H1 (cell line): ENCODE measurements around the gene TENT4A. TPM values are rescaled to one million over a fixed set of nuclear protein-coding genes. Genes with fewer than 3 reads are reported as not detected.

Experiments
- CTCF ChIA-PET: fragments of 300-600 bp; sonication (Branson Sonifier 250); formaldehyde crosslinking; loops from one replicate; lab custom pipeline; 2021; ENCODE audit not compliant: partially characterized antibody; lab: Charles Lee
- POLR2A ChIA-PET: fragments of 300-600 bp; sonication (Branson Sonifier 250); formaldehyde crosslinking; loops from one replicate; lab custom pipeline; 2021; ENCODE audit warnings: inconsistent platforms; ENCODE audit not compliant: partially characterized antibody; lab: Charles Lee
- DNase-seq, 2 experiments: peaks; one replicate each; pipeline versions ENCODE4 v3.0.0 to v3.0.0-alpha.2; 2010 to 2022; ENCODE audit warnings: low spot score in 2 of 2, low read depth in 1 of 2, mixed read lengths in 1 of 2
- FAIRE-seq: peaks from 2 replicates; lab custom pipeline; 2011; peaks lifted over from hg19 to GRCh38; lab: Jason Lieb, UNC
- H2AFZ ChIP-seq: 2 replicates; pipeline ENCODE4 v1.8.1; 2012; ENCODE audit warnings: low read length, inconsistent platforms
- H2AK5ac ChIP-seq: 2 replicates; pipeline ENCODE4 v1.6.1; 2013; ENCODE audit warnings: low read depth, low read length
- H2BK120ac ChIP-seq: replicated peaks from 2 replicates; pipeline ENCODE3; 2013; ENCODE audit warnings: low read depth, low read length, inconsistent platforms
- H2BK12ac ChIP-seq: 2 replicates; pipeline ENCODE4 v1.6.1; 2013; ENCODE audit warnings: low read depth, low read length
- H2BK15ac ChIP-seq: 2 replicates; pipeline ENCODE4 v1.6.1; 2013; ENCODE audit warnings: low read length
- H2BK20ac ChIP-seq: 2 replicates; pipeline ENCODE4 v1.6.1; 2013; ENCODE audit warnings: low read length
- H2BK5ac ChIP-seq: 2 replicates; pipeline ENCODE4 v1.6.1; 2013; ENCODE audit warnings: low read depth, low read length
- H3K14ac ChIP-seq: 2 replicates; pipeline ENCODE4 v1.6.1; 2013; ENCODE audit warnings: inconsistent platforms; ENCODE audit not compliant: insufficient read length
- H3K18ac ChIP-seq: 2 replicates; pipeline ENCODE4 v1.6.1; 2013; ENCODE audit warnings: low read length; ENCODE audit errors: extremely low read depth
- H3K23ac ChIP-seq: 2 replicates; pipeline ENCODE4 v1.6.1; 2013; ENCODE audit warnings: inconsistent platforms; ENCODE audit not compliant: insufficient read length
- H3K23me2 ChIP-seq: 2 replicates; pipeline ENCODE4 v1.6.1; 2013; ENCODE audit warnings: low read depth, low read length
- H3K27ac ChIP-seq: 2 replicates; pipeline ENCODE4 v1.6.1; 2011; ENCODE audit warnings: low read depth, low read length, inconsistent platforms
- H3K27me3 ChIP-seq, 4 experiments: replicated peaks in 1 of 4; 1 replicate in 1 of 4; 2 replicates in 3 of 4; pipeline versions ENCODE4 v1.6.1 to v1.8.1; 2011 to 2013; ENCODE audit warnings: low read length in 3 of 4, mild to moderate bottlenecking in 3 of 4, inconsistent platforms in 2 of 4, mixed read lengths in 2 of 4, moderate library complexity in 1 of 4; ENCODE audit not compliant: control insufficient read depth in 3 of 4, insufficient read depth in 3 of 4; ENCODE audit errors: extremely low read depth in 1 of 4
- H3K36me3 ChIP-seq, 4 experiments: 2 replicates each; pipeline versions ENCODE4 v1.6.1 to v1.8.1; 2011 to 2013; ENCODE audit warnings: mild to moderate bottlenecking in 4 of 4, low read length in 3 of 4, moderate library complexity in 2 of 4, control low read depth in 1 of 4, inconsistent platforms in 1 of 4; ENCODE audit not compliant: insufficient read depth in 4 of 4, control insufficient read depth in 2 of 4
- H3K4ac ChIP-seq: replicated peaks from 2 replicates; pipeline ENCODE3; 2013; ENCODE audit warnings: low read length, low read depth, mixed read lengths, inconsistent platforms; ENCODE audit not compliant: insufficient read length
- H3K4me1 ChIP-seq, 4 experiments: replicated peaks in 1 of 4; 1 replicate in 1 of 4; 2 replicates in 3 of 4; pipeline versions ENCODE4 v1.6.1 to v1.8.1; 2011 to 2013; ENCODE audit warnings: low read length in 3 of 4, inconsistent platforms in 2 of 4, mixed read lengths in 1 of 4; ENCODE audit not compliant: insufficient read depth in 4 of 4, control insufficient read depth in 3 of 4
- H3K4me2 ChIP-seq, 2 experiments: 2 replicates each; pipeline versions ENCODE4 v1.6.1 to v1.8.1; 2011 to 2013; ENCODE audit warnings: low read depth in 2 of 2, low read length in 2 of 2, control low read depth in 1 of 2, inconsistent platforms in 1 of 2, mild to moderate bottlenecking in 1 of 2; ENCODE audit not compliant: insufficient read depth in 1 of 2
- H3K4me3 ChIP-seq, 4 experiments: fragments of 200-600, 300-600 bp in 1 of 4; sonication (generic), shearing (Covaris generic), sonication (Bioruptor Twin) in 1 of 4; 2 replicates each; pipeline versions ENCODE4 v1.5.1 to v1.8.1; 2011 to 2016; ENCODE audit warnings: low read length in 4 of 4, low read depth in 3 of 4, control low read depth in 2 of 4, inconsistent platforms in 2 of 4, mild to moderate bottlenecking in 2 of 4, mixed read lengths in 1 of 4, moderate library complexity in 1 of 4; ENCODE audit not compliant: insufficient read depth in 2 of 4; ENCODE audit errors: extremely low read depth in 1 of 4
- H3K56ac ChIP-seq: replicated peaks from 2 replicates; pipeline ENCODE3; 2013; ENCODE audit warnings: low read depth, mild to moderate bottlenecking, mixed read lengths, low read length, inconsistent platforms; ENCODE audit not compliant: insufficient read length
- H3K79me1 ChIP-seq: 2 replicates; pipeline ENCODE4 v1.6.1; 2013; ENCODE audit warnings: low read depth, low read length, control low read depth
- H3K79me2 ChIP-seq, 2 experiments: 2 replicates each; pipeline versions ENCODE4 v1.6.1 to v1.8.1; 2012 to 2013; ENCODE audit warnings: low read length in 2 of 2, mild to moderate bottlenecking in 2 of 2, inconsistent platforms in 1 of 2; ENCODE audit not compliant: insufficient read depth in 2 of 2, control insufficient read depth in 1 of 2
- H3K9ac ChIP-seq, 4 experiments: replicated peaks in 1 of 4; 1 replicate in 1 of 4; 2 replicates in 3 of 4; pipeline versions ENCODE4 v1.6.1 to v1.8.1; 2011 to 2013; ENCODE audit warnings: low read depth in 3 of 4, low read length in 3 of 4, control low read depth in 2 of 4, mild to moderate bottlenecking in 2 of 4, moderate library complexity in 2 of 4, inconsistent platforms in 1 of 4; ENCODE audit errors: extremely low read depth in 1 of 4
- H3K9me3 ChIP-seq, 2 experiments: 2 replicates each; pipeline versions ENCODE4 v1.6.1 to v1.8.1; 2012 to 2013; ENCODE audit warnings: mild to moderate bottlenecking in 2 of 2, moderate library complexity in 2 of 2, control low read depth in 1 of 2, inconsistent platforms in 1 of 2, low read depth in 1 of 2, low read length in 1 of 2, mixed read lengths in 1 of 2; ENCODE audit not compliant: insufficient read depth in 2 of 2
- H4K20me1 ChIP-seq, 2 experiments: replicated peaks in 1 of 2; 2 replicates each; pipeline versions ENCODE3 to v1.8.1; 2011 to 2013; ENCODE audit warnings: inconsistent platforms in 2 of 2, low read length in 2 of 2, mild to moderate bottlenecking in 1 of 2; ENCODE audit not compliant: insufficient read depth in 2 of 2, control insufficient read depth in 1 of 2
- H4K5ac ChIP-seq: 2 replicates; pipeline ENCODE4 v1.6.1; 2013; ENCODE audit warnings: low read length, low read depth, mixed read lengths, inconsistent platforms; ENCODE audit not compliant: insufficient read length
- H4K8ac ChIP-seq: 2 replicates; pipeline ENCODE4 v1.8.0; 2013; ENCODE audit warnings: mild to moderate bottlenecking, moderate library complexity, low read length, inconsistent platforms; ENCODE audit not compliant: insufficient read depth; ENCODE audit errors: extremely low read depth
- H4K91ac ChIP-seq: replicated peaks from 2 replicates; pipeline ENCODE3; 2013; ENCODE audit warnings: low read length, mixed read lengths, inconsistent platforms; ENCODE audit not compliant: insufficient read length
- CEBPB ChIP-seq: IDR thresholded peaks from 2 replicates; pipeline ENCODE4 v1.6.1; 2012; ENCODE audit warnings: low read depth, low read length
- CHD1 ChIP-seq: IDR thresholded peaks from 2 replicates; pipeline ENCODE4 v1.6.1; 2012; ENCODE audit warnings: low read depth, low read length, improper control_type of control experiment
- RXRA ChIP-seq: IDR thresholded peaks from 2 replicates; pipeline ENCODE4 v1.6.1; 2011; ENCODE audit warnings: low read depth, mild to moderate bottlenecking, low read length, moderate library complexity; ENCODE audit not compliant: insufficient read depth
- TAF7 ChIP-seq: optimal IDR thresholded peaks from 2 replicates; pipeline ENCODE3; 2011; ENCODE audit warnings: low read depth, mild to moderate bottlenecking, inconsistent platforms, low read length, moderate library complexity, borderline replicate concordance
- WGBS, 2 experiments: shearing (Covaris generic) in 1 of 2; methylation state at CpG; one replicate each; pipeline versions ENCODE4 v1.1.6 to v1.1.7; 2013 to 2015; ENCODE audit warnings: low lambda C conversion rate in 2 of 2, mixed read lengths in 2 of 2, inconsistent platforms in 1 of 2, low coverage in 1 of 2, missing lambda C conversion rate in 1 of 2; ENCODE audit not compliant: insufficient replicate concordance in 2 of 2, insufficient coverage in 1 of 2, insufficient read length in 1 of 2; ENCODE audit errors: extremely low coverage in 1 of 2, missing lambda C conversion rate in 1 of 2; 5-methylcytosine and 5-hydroxymethylcytosine counted together
- polyA plus RNA-seq, 7 experiments: library from polyadenylated mRNA; depleted of rRNA in 3 of 7; stranded (reverse) in 5 of 7; unstranded in 2 of 7; fragments of >200 nt in 5 of 7; fragments of 200-250 nt in 2 of 7; gene quantifications; 1 replicate in 5 of 7; 2 replicates in 1 of 7; 4 replicates in 1 of 7; pipeline versions ENCODE4 v1.2.1 to v1.2.3, GENCODE V29; 2011 to 2013; ENCODE audit warnings: missing spikeins in 2 of 7, mixed read lengths in 2 of 7
- total RNA-seq: library from RNA; stranded (reverse); fragmentation: NEBNext Ultra II Directional; extraction: Animal tissue kit (Norgen Biotek cat#: 25700); gene quantifications from 2 replicates; pipeline ENCODE4 v1.2.1, GENCODE V29; 2021

TENT4A gene
- total and polyA plus RNA-seq, 2 of the 8 experiments (the other 6 are each of a cell fraction or from before 2014, with no cell fraction given): 8.9 to 25.1 TPM

GRCh38 chr5:6666762-6667161 is 46.5 kb upstream of the TENT4A start:
- no peak for DNase-seq
- no peak overlapping the region for H3K23ac ChIP-seq
- no peaks in the 10 kb centered on the region for H3K27me3 ChIP-seq
- no peak overlapping the region for H3K4ac ChIP-seq
- H3K9me3 ChIP-seq: no peaks in the 10 kb centered on the region
- no peak overlapping the region for H4K8ac ChIP-seq
- no peak for FAIRE-seq
- no peak overlapping the region for H2AK5ac ChIP-seq
- no peaks in the 10 kb centered on the region for H3K79me2 ChIP-seq
- H4K5ac ChIP-seq: no peak overlapping the region
- 0 out of 2 replicates have a peak overlapping the region, but pooled peaks have one; percentile 6 for H2BK5ac ChIP-seq
- no peak overlapping the region for H2BK15ac ChIP-seq
- no peak overlapping the region for H2BK12ac ChIP-seq
- no peak overlapping the region for H2BK20ac ChIP-seq
- H3K23me2 ChIP-seq: no peaks in the 10 kb centered on the region
- H3K4me1 ChIP-seq: peaks cover 0 to 2% (median 0%) of the 10 kb centered on the region in 4 experiments; a peak in 1 of 7 replicates
- peak overlapping the region; percentile 40 for H4K91ac ChIP-seq
- H2AFZ ChIP-seq: no peak overlapping the region
- H3K56ac ChIP-seq: no peak overlapping the region
- peaks cover 0 to 10% (median 2%) of the 10 kb centered on the region in 4 experiments; a peak in 4 of 8 replicates for H3K36me3 ChIP-seq
- ChIA-PET POLR2A (interaction anchor here (1.1 to 2.1 kb wide), 3 partner anchors 9 to 36 kb away, joined by 4 to 9 read pairs (median 4); no protein-coding TSS in a partner anchor), CTCF (no interaction called here)
- no peak overlapping the region for H3K4me3 ChIP-seq
- H2BK120ac ChIP-seq: no peak overlapping the region
- WGBS, 2 experiments: 89% methylated on average over 15 of the region's 15 CpGs; no CpG with 5 or more reads in 1 of the 2 experiments
- H4K20me1 ChIP-seq: no peaks in the 10 kb centered on the region
- H3K18ac ChIP-seq: no peak overlapping the region
- no peak overlapping the region for H3K4me2 ChIP-seq
- no peak overlapping the region for H3K27ac ChIP-seq
- no peak overlapping the region for H3K9ac ChIP-seq
- no peak overlapping the region for H3K14ac ChIP-seq
- TF ChIP-seq CHD1: no peak
- TF ChIP-seq CEBPB: no peak
- TF ChIP-seq TAF7: no peak
- no peak for TF ChIP-seq RXRA
- no peaks in the 10 kb centered on the region for H3K79me1 ChIP-seq
